GM20000 (cell line): Measurements from ENCODE around the gene CLCF1.

ENCODE experiments used
- DNase-seq: peaks from one replicate; pipeline ENCODE4 v3.0.0; 2012; ENCODE audit warnings: low spot score
- CTCF ChIP-seq: IDR thresholded peaks from 2 replicates; pipeline ENCODE4 v1.5.1; 2012; ENCODE audit warnings: mild to moderate bottlenecking, control low read depth; ENCODE audit errors: extremely low read depth, missing control alignments

The CLCF1 gene

DNA sequence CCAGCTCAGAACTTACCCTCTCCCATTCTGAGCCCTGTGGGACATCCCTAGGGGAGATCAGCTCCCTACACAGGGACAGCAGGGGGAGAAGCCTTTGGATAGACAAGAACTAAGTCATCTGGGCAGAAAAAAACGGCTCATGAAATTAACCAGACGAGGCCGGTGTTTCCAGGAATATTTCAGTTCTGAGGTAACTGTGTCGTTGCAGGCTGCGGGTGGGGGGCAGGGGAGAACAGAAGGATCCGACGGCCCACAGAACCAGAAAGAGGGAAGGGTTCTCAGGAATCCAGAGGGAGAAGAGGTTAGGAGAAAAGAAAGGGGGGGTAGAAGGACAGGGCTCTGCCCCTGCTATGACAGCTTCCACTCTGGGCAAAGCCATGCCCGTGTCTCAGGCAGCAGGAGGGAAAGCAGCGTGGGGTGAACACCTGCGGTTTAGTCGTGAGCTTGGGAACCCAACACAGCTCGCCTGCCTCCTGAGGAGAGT, 3.6 kb downstream of the CLCF1 start:
- no peak for TF ChIP-seq CTCF
- DNase-seq: no peak

GRCh38 chr11:67369275-67369674, 4.1 kb downstream of the CLCF1 start:
- no peak for DNase-seq
- no peak for TF ChIP-seq CTCF

- TF ChIP-seq CTCF: no peak
- peak; percentile 58 for DNase-seq
Observed at GRCh38 chr11:67368621-67369020, 4.8 kb downstream of the CLCF1 start.

DNA sequence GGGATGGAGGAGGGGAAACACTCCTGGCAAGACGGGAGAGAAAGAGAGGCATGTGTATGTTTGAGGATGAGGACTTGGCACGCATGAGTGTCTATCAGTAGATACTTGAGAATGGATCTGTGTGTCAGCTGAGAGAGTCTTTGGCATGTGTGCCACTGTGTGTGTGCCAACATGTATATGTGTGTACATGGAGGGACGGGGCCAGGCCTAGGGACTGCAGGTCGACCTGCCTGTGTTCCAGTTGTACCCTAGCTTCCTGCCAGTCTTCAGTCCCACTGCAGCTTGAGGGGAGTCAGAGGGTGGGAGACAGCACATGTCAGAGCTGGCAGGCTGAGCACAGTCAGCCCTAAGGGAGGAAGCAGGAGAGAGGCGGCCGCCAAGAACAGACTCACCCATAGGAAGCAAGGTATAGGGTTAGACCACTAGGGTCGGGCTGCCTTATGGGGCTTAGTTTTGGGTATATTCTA, 5.6 kb downstream of the CLCF1 start:
- no peak for DNase-seq
- TF ChIP-seq CTCF: no peak

- TF ChIP-seq CTCF: no peak
- DNase-seq: no peak
Observed at GRCh38 chr11:67366961-67367760, 6.2 kb downstream of the CLCF1 start.

DNA sequence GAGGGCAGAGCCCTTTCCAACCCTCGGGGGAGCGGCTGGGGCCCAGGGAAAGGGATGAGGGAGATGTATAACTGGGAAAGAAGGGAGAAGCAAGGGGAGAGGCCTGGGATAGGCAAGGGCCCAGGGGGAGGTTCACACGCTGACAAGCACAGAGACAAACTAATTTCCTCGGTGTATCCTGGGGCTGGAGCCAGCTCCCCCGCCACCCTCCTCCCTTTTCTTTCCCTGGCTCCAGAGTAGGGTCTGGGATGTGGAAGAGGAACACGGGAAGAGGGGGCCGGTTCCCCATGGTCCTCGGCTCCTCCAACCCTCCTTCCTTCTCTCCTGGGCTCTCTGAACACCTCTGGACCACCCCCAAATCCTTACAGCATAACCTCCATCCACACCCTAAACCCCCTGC, 6.9 kb downstream of the CLCF1 start:
- no peak for DNase-seq
- TF ChIP-seq CTCF: no peak

DNA sequence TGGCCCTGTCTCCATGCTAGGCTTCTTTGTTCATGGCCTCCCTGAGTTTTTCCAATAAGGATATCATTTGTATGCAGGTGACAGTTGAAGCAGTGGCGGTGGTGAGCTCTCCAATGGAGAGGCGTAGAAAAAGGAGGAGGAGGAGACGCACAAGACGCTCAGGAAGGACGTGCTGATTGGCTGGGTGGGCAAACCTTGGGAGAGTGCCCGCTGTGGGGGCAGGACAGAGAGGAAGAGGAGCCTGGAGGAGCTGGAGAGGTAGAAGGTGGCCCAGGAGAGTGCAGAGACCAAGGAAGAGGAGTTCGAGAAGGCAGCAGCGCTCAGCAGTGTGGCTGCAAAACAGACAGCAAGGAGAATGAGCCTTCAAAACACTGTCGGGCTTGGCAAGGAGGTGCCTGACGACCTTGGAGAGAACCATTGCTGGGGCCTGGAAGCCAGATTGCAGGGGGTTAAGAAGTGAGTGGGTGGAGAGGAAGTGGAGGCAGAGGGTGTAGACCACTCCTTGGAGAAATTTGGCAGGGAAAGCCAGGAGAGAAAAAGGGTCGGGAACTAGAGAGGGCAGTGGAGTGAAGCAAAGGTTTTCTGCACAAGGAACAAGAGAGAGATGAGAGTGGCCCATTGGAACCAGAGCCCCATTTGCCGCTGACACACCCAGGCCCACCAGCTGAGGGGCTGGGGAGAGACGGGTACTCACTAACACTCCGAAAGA, 7.5 kb downstream of the CLCF1 start:
- TF ChIP-seq CTCF: no peak
- DNase-seq: no peak
